GM19240 (cell line): Measurements from ENCODE around the gene QKI.

ENCODE experiments used
- DNase-seq: peaks from one replicate; pipeline ENCODE4 v3.0.0; 2011; ENCODE audit warnings: low spot score; ENCODE audit not compliant: insufficient read length

Gene QKI

DNA sequence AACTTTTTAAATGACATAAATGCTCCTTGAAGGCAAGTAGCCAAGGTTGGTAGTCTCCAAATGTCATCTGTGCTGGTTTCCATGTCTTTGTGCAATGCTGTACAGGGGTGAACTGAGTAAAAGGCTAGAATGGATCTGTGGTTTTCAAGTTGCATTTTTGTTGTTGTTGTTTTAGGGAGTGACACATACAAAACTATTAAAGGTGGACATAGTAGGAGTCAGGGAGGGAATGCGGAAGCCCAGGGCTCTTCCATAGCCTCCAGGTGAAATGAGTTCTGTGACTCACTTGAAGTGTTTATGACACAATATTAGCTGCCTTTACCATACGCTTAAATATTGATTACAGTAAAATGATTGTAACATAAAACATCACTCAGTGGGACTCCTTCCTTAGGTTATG is 22.5 kb upstream of the QKI start:
- no peak for DNase-seq

DNA sequence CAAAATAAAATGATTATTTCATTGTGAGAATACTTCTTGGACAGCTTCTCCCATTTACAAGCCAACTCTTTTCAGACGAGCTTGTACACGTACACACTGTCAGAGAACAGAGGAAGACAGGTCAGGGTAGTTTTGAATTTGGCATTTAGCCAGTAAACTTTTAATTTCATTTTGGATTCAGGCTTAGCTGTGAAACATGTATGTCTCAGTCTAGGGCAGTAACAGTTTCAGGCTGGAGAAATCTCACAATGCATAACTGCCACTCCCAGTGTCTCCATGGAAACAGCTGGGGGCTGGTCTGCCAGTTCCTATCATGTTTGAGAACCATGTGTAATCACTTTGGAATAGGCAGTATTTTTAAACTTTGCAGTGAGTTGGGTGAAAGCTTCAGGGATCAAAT is 22.0 kb upstream of the QKI start:
- DNase-seq: no peak

DNA sequence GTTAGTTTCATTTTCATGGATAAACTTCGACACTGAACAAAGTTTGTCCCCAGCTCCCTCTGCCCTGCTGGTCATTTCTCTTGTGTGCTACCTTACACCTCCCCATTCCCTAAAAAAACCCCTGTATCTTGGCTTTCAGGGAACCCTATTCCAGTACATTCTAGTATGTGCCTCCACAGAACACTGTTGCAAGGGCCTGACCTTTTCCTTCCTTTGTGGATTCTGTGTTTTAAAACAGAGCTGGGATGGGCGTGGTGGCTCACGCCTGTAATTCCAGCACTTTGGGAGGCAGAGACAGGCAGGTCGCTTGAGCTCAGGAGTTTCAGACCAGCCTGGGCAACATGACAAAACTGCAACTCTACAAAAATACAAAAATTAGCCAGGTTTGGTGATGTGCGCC is 20.6 kb upstream of the QKI start:
- no peak for DNase-seq

DNA sequence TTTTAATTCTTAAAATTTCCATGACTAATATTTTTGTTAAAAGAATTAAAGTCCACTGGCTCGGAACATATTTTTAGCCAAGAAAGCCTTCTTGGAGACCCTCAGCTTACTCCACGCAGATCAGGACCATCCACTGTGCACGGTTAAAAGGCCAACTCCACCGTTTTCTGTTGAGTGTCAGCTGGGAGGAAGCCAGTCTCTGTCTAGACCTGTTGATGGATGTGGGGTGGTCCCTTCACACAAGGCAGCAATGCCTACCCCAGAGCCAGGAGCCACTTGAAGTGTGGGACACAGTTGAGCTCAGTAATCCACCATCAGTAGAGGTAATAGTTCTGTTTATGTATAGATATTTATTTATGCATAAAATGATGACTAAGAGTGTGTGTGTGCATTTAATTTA is 19.9 kb upstream of the QKI start:
- DNase-seq: no peak

DNA sequence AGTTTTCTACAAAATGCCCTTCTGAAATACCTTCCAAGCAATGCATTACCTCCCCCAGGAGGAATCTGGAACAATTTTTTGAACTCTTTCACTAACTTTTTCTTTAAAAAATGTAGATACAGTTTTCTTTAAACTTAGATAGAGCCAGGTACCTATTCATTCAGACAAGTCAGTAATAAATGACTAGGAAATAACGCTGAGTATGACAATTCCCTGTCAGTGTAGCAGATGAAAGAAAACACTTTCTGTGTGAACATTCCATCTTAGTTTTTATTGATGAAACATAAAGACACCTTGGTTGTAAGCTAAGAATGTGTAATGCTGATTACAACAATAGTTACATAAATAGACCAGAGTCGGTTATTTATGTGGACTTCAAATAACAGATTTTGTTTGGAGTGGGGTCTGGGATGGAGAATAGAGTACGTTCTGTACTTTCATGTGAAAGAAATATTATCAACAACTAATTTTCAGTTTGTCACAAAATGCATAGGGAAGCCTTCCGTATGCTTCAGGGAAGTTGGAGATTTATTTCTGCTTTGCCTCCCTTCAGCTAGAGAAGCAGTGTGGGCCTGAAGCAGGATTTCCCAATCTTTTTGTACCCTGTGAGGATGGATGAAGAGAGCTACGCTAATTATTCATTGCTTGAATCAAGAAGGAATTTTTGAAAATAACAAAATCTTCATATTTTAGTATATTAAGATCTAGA is 19.2 kb upstream of the QKI start:
- DNase-seq: no peak

DNA sequence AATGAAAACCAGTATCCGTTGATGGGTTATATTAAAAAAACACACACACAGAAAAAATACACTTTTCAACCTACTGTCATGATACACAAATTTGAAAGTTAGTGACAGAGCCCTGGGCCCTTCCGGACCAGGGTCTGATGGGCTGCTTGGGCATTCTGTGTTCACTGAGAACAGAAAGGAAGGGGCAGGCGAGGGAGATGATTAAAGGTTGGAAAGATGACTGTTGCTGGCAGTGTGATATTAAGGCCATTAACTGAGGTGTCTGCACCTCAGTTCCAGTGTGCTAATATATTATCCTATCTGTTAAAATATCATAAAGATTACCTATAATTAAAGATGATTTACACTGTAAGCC is 18.7 kb upstream of the QKI start:
- no peak for DNase-seq

DNA sequence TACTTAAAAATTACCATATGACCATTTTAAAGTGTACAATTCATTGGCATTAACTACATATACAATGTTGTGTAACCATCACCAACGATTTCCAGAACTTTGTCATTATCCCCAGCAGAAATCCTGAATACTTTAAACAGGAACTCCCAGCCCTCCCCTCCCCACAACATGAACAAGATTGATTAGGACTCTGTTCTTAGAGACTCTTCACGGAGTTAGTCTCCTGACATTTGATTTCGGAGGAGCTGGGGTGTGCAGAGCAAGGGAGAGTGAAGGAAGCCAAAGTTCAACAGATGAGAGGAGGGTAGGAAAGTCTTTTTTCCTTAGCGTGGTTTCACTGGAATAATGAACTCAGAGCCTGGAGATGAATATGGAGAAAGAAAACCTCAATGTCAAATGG is 17.2 kb upstream of the QKI start:
- no peak for DNase-seq

DNA sequence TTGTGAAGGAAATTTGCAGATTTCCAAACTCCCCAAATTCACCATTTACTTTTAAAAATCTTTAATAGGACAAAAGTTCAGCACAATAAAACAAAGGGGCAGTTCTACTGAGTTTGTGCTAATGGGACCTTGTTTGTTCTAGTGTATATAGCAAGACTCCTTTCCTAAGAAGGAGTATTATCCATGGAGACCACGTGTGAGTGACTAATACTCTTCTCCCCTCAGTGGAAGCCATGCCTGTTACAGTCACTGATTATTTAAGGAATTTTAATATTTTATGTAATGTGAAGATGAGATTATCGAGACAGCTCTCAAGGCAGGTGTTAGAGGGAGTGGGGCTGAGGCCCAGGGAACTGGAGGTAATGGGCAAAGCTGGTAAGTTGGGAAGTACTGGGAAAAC is 16.4 kb upstream of the QKI start:
- DNase-seq: no peak

DNA sequence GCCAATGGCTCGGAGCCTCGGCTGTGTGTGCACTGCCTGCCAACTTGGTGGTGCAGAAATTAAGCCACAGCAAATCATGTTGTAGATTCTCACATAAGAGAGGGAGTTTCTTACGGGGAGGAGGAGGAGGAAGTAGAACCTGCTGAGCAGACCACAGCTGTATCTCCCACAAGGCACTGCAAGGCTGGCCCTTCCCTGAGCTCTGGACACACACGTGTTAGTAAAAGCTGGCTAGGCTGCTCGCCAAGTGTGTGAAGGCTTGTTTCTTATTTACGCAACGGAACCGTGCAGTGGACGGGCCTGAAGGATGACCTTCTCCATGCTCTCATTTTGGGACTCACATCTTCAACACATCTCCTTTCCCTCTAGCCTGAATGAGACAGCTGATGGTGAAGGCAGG is 15.7 kb upstream of the QKI start:
- DNase-seq: no peak

DNA sequence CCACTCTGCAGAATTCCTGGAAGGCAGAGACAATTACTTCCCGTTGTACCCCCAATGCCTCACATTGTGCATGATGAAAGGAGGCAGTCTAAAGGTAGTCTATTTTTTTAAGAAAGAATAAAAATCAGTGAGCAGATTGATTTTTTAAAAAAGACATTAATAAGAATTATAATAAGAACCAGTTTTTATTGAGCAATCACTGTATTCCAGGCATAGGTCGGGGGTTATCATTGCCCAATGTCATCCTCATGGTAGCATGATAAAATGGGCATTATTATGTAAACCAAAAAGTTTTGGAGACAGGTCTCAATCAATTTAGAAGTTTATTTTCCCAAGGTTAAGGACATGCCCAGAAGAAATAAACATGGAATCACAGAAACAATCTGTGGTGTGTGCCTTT is 14.0 kb upstream of the QKI start:
- no peak for DNase-seq

DNA sequence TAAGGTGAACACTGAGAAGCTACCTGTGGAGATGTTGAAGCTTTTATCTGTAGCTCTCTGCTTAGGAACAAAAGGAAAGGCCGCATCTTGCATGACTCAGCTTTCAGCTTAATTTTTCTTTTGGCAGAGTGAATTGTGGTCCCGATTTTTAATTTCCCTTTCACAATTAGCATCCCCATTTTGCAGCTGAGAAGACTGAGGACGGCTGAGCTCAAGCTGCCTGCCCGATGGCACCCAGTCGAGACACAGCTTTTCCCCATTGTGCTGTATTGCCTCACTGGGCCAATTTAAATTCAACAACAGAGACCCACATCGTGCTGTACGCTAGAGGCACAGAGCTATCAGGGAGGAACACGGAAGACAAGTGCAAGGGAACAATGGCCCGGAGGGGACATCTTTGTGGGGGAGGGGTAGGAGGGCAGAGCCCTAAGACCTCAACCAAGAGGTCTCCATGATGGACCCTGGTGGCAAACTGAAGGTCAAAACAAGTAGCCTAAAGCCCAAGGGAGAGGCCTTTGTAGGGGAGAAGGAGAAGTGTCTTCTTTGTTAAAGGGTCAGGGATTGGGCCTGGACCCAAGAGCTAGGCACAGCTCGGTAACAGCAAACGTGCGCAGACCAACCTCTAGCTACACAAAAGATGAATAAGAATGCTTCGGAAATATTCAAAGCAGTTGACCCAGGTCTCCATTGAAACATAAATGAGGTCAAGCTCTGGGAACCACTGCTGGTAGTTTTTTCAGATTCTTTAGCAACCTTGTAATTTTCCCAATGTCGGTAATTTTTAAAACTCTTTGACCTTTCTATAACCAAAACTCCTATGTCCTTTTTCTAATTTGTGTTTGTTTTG is 13.3 kb upstream of the QKI start:
- no peak for DNase-seq

DNA sequence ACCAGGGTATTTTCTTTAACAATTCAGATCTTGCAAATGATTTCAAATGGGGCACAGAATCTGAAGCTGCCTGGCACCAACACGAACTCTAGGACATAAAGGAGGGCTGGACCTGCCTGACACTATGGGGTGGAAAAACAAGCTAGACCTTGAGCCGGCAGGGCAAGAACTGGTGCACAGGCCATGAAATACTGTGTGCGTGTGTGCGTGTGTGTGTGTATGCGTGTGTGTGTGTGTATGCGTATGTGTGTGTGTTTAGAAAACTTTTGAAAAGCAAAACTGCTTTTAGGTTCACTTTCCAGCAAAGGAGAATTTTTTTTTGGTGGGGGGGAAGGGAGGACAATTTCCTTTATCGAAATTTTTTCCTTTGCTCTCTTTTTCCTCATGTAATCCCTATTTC is 11.9 kb upstream of the QKI start:
- no peak for DNase-seq

DNA sequence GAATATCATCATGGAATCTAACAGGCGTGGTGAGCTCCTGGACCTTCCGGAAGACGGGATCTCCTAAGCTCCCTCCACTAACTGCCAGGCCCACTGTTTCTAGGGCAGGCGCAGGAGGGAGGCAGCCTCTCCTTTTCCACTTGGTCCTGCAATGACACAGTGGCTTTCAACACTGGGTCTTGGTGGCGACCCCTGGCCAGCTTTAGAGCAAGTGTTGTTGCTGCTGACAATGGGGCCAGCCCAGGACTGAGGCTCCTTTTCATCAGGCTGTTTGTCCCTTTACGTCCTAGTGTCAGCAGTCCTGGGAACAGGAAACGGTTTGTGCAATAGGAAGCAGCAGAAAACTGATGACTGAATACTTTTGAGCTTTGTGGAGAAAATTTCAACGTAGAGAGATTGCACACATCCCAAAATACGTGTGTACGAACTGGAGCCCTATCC is 9.7 kb upstream of the QKI start:
- DNase-seq: no peak

DNA sequence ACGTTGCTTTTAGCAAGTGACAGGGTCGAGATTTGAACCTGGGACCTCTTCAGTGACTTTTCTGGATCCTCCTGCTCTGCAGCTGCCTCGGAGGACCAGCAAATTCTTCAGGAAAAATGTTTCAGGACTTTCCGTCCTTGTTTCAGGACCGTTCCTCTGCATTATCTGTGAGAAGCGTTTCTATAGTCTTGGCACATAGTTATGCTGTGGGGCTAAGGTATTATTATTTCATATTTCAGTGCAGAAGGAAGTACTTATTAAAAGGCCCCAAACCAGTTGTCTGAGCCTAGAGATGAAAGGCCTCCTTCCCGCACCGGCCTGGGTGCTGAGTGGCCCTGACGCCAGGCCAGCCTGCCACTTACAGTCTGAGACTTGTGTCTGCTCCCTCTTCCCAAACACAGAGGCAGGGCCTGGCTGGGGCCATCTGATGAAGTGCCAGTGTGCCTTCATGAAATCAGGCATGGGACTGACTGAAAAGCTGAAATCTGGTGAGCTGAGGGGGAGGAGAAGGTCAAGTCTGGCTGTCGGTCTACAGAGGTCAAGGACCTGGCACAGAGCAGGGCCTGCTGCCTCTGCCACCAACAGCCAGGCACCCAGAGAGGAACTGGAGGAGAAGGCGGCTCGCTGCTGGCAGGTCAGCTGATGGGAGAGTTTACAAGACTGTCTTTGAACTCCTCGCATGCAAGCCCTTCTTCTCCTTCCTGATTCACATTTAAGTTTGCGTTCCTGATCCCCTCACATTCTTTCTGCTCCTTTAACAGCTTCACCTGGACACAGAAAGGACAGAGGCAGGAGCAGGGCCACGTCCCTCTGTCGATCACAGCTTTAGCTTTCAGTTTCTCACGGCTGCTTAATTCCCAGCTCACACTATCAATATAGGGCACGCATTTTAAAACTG is 8.9 kb upstream of the QKI start:
- no peak for DNase-seq

DNA sequence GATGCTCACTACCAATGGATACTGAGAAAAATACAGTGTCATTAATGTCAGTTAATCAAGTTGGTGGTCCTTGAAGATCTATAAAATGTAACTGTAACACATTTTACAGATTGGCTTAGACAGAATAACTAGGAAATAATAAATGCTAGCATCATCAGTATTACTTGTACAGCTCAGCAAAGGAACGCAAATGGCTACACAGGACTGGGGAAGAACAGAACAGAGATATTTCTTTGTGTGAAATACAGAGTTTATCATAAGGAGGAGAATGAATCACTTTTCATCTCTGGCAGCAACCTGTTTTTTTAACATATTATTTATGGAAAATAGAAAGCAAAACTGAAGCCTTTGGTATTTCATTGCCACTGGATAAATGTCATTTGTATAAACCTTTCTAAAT is 8.2 kb upstream of the QKI start:
- DNase-seq: no peak

DNA sequence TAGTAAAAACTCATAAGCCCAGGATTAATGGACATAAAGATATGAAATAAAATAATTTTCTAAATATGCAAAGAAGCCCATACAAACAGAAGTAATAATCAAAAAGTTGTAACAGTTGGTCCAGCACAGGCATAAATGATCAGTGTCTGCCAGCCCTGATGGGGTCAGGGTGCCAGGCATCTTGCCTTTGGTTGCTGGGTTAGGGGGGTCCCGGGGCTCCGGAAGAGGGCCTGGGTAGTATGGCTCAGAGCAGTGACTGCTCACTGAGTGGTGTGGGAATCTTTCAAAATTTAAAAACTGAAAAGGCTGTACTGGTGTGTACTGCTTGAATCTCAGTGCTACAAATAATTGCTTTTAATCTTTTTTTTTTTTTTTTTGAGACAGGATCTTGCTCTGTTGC is 7.7 kb upstream of the QKI start:
- no peak for DNase-seq

DNA sequence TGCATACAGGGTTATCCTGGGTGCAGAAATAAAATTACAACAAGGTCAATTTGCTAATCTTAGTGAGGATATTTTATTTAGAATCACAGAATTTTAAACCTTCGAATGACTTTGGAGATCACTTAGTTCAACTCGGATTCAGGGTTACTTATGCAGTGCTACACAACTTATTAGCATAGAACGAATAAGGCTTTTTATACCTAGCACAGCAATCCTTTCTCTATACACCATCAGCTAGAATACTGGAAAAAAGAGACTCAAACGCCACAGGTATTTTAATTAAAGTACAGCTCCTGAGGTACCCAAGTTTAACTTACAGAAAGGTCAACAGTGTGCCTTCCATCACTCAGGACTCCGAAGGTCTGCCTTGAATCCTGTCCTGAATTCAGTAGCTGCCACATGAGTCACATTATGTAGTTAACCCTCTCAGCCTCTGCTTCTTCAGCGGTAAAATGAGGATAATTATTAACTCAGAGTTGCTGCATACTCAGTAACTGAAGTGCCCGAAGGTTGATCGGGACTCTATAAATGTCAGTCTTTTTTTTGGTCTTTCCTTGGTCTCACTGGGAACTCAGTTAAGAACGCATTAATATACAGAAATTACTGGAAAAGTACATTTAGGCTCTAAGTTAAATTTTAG is 6.0 kb upstream of the QKI start:
- DNase-seq: no peak

DNA sequence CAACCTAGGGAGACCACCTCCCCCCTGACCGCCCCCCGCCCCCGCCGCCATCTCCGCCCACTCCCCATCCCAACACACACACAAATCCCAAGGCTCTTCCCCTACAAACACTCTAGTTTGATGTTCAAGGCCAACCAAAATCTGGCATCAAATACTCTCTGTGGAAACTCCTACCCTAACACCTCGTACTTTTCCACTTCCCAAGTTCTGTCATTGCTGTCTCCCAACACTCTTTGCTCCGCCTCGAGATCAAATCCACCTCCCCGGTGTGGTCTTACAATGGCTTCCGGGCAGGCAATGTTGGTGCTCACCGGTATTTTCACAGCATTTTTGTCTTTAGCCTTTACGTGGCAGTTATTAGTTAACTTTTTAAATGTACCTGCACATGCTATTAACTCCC is 4.8 kb upstream of the QKI start:
- no peak for DNase-seq

DNA sequence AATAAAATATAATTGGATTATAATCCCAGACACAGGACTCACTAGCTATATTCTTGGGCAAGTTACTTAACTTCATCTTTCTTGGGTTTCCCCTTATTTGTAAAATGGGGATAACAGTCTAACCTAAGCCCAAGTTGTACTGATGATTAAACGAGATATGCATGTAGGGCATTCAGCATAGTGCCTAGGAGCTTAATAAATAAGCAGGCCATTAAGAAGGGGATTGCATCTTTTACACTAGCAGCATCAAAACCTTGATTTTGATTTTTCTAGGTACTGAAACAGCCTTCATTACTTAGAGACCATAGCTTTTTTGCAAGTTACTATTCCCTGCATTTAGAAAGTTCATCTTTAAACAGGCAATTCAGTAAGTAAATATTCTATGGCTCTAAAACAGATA is 2.2 kb upstream of the QKI start:
- DNase-seq: no peak

DNA sequence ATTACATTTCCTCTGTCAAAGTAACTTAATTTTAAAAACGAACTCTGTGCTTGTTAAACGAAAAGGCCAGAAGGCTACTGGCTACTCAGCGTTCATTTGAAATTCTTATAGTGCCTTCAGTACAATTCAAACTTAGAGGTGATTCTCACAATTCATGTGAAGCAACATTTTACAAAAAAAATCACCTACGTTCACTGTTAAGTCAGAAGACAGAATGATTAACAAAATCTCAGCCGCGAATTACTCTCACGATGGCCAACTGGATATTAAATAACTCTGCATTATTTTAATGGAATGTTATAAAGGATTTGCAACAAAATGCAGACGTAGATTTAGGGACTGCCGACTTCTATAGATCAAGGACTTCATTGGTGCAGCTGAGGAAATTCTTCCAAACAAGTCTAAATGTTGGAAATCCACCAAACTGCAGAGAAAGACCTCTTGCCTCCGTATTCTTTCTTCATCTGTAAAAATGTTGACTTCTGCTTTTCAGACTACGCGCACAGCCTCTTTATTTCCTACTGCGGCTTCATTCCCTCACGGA is 1.6 kb upstream of the QKI start:
- no peak for DNase-seq

DNA sequence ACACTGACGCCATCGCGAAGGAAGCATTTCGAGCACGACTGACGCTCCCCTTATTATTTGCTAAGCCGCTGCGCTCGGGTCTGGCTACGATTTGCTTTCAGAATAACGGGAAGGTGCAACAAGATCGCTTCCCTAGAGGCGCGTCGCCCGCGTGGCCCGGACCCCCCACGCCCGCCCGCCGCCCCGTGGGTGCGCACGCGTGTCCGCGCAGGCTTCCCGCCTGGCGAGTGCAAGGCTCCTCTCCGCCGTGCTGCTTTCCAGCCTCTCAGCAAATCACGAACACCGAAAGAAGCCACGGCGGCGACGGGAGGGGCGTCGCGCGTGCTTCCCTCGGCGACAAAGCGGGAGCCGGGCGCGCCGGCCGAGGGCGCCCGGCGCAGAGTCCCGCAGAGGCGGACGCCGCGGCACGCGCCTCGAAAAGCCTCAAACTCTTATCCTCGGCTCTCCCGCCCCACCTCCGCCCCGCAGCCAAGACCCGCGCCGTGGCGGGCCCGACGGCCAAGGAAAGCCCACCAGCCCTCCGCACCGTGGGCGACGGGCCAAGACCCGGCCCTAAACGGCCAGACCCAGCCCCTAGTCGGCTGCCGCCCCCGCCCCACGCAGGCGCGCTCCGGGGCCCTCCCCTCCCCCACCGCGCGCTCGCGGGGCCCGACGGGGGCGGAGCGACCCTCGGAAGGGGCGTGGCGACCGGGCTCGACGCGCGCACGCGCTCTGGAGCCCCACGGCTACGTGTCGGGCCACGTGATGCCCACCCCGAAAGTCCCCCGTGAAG is 987 bp upstream of the QKI start:
- DNase-seq: peak; percentile 86
